ENCODE measurements around the gene LILRB2.
A peak's percentile ranks its signal among the peaks of the same experiment; 100 is the strongest.
"Not testable (repeated sequence)": the region's sequence is repeated elsewhere in the genome, so short reads cannot be mapped to it uniquely, and the experiment has no call there.

Gene LILRB2

GRCh38 chr19:54275951-54276350 is 5.0 kb downstream of the LILRB2 start:
- TF ChIP-seq CTCF (IDR thresholded peaks at IDR 0.05): no peak
- H3K27ac ChIP-seq: no peak overlapping the region
- no peak overlapping the region for H3K4me3 ChIP-seq
- DNase-seq (ENCODE audit: low spot score): peak; percentile 57

DNA sequence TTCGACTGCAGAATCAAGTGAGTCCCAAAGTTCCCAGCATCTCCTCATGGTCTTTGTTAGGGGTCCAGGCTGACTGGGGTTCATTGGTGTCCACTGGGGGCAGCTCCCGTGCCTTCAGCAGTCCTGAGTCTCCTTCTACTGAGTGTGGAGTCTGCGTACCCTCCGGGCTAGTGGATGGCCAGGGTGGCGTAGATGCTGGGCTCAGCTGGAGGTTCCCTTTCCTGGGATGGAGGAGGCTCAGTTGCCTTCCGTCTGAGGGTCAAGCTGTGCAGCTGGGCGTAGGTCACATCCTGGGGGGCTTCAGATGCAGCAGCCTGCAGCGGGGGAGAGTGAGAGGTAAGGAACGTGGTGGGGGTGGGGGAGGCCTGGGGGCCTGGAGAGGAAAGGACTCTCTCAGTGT is 6.4 kb downstream of the LILRB2 start:
- DNase-seq (ENCODE audit: low spot score): peak; percentile 22
- H3K27ac ChIP-seq: not testable (repeated sequence)

GRCh38 chr19:54273821-54274220 is 7.1 kb downstream of the LILRB2 start:
- no peak for TF ChIP-seq CTCF (IDR thresholded peaks at IDR 0.05)
- no peak for DNase-seq (ENCODE audit: low spot score)
- Histone ChIP-seq H3K27ac (no peak overlapping the region), H3K4me3 (no peak overlapping the region)

More for the DNA sequence above, 6.4 kb downstream of the LILRB2 start:
- not testable (repeated sequence) for H3K4me3 ChIP-seq

DNA sequence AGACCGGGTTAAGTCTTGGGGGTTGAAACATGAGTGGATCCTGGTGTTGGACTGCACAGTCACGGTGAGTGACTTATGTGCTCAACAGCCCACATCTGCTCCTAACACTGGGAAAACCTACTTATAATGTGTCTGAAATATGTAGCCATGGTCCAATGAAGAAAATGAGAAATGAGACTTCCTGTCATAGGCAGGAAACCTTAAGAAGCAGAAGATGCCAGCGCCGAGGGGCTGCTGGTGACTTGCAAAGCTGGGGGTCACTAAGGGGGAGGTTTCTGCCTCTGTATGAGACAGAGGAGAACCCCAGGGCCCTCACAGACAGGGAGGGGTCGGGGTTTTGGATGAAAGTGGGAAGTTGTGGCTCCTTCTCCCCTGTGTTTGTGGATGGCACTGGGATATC is 8.7 kb downstream of the LILRB2 start:
- not testable (repeated sequence) for H3K4me3 ChIP-seq, H3K27ac ChIP-seq
- DNase-seq (ENCODE audit: low spot score): peak; percentile 62

DNA sequence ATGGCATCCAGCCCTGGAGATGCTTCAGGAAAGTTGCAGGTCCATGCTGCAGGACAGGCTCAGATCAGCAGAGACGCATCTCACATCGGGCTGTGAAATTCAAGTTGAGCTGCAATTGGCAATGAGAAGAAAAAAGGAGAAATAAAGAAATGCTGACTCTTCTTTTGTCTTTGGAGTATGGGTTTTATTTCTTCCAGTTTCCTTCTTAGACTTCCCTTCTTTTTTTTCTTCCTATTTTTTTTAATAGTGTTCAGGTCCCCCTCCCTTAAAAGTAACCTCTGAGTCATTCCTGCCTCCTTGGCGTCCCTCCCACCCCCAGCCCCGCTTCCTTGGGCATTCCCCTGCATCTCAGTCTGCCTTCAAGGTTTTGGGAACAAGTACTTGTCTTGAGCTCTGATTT is 9.3 kb downstream of the LILRB2 start:
- H3K27ac ChIP-seq: peak overlapping the region in 1 of 2 donors; percentile 56
- peak; percentile 29 for DNase-seq (ENCODE audit: low spot score)
- not testable (repeated sequence) for H3K4me3 ChIP-seq

DNA sequence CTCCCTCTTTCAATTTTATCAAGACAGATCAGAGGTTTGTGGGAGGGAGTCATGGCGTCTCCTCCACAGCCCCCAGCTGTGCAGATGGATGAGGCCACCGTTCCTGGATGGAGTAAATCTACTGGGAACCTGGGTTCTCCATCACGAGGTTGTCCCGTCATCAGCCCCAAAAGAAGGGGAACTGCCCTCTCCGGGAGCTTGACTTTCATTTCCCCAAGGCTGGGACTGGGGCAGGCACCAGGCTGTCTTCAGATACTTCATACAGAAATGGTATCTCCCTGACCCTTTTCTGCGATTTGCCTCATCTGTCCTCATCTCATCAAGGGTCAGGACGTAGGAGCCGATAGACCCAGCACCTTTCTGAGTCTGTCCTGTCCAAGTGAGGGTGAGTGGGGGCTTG is 9.8 kb downstream of the LILRB2 start:
- peak overlapping the region in 1 of 2 donors; percentile 56 for H3K27ac ChIP-seq
- no peak for TF ChIP-seq CTCF (IDR thresholded peaks at IDR 0.05)
- peak; percentile 63 for DNase-seq (ENCODE audit: low spot score)

GRCh38 chr19:54268936-54269335 is 12.0 kb downstream of the LILRB2 start:
- H3K27ac ChIP-seq: no peak overlapping the region
- DNase-seq (ENCODE audit: low spot score): no peak
- H3K4me3 ChIP-seq: no peak overlapping the region
- TF ChIP-seq CTCF (IDR thresholded peaks at IDR 0.05): no peak

More for the DNA sequence above, 9.8 kb downstream of the LILRB2 start:
- H3K4me3 ChIP-seq: no peak overlapping the region

GRCh38 chr19:54266133-54266532 is 14.8 kb downstream of the LILRB2 start:
- Histone ChIP-seq H3K27ac (no peak overlapping the region), H3K4me3 (no peak overlapping the region)
- DNase-seq (ENCODE audit: low spot score): peak; percentile 68
- TF ChIP-seq CTCF (IDR thresholded peaks at IDR 0.05): peak; percentile 57

DNA sequence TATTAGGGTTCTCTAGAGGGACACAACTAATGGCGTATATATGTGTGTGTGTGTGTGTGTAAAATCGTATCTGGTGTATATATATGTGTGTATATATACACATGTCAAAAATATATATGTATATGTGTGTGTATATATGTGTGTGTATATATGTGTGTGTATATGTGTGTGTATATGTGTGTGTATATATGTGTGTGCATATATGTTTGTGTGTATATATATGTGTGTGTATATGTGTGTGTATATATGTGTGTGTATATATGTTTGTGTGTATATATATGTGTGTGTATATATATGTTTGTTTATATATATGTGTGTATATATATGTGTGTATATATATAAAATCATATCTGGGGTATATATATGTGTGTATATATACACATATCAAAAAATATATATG is 18.4 kb downstream of the LILRB2 start:
- no peak overlapping the region for H3K4me3 ChIP-seq
- no peak for TF ChIP-seq CTCF (IDR thresholded peaks at IDR 0.05)
- DNase-seq (ENCODE audit: low spot score): no peak
- H3K27ac ChIP-seq: no peak overlapping the region

Data from coronary artery (tissue), 2 donors.